Neuronal stem cell (in vitro differentiated cells): ENCODE data around the gene TMEM120A. TPM values are rescaled to one million over a fixed set of nuclear protein-coding genes. Genes with fewer than 3 reads are reported as not detected.

Source experiments
- DNase-seq: peaks from one replicate; pipeline ENCODE4 v3.0.0-alpha.2; 2013; ENCODE audit warnings: low spot score
- H2AFZ ChIP-seq: one replicate; pipeline ENCODE4 v1.6.1; 2013; ENCODE audit warnings: mild to moderate bottlenecking, low read length, inconsistent platforms
- H2AK5ac ChIP-seq: 2 replicates; pipeline ENCODE4 v1.6.1; 2013; ENCODE audit warnings: low read depth, mild to moderate bottlenecking, inconsistent platforms, low read length, moderate library complexity, mixed read lengths
- H2BK120ac ChIP-seq: 2 replicates; pipeline ENCODE4 v1.6.1; 2013; ENCODE audit warnings: low read depth, mild to moderate bottlenecking, inconsistent platforms, low read length, moderate library complexity, mixed read lengths
- H2BK12ac ChIP-seq: one replicate; pipeline ENCODE4 v1.6.1; 2013; ENCODE audit warnings: low read length, inconsistent platforms
- H2BK15ac ChIP-seq: 2 replicates; pipeline ENCODE4 v1.6.1; 2013; ENCODE audit warnings: mild to moderate bottlenecking, low read length, inconsistent platforms, mixed read lengths
- H2BK5ac ChIP-seq: one replicate; pipeline ENCODE4 v1.6.1; 2013; ENCODE audit warnings: inconsistent platforms, mild to moderate bottlenecking, low read length, moderate library complexity
- H3K14ac ChIP-seq: one replicate; pipeline ENCODE4 v1.6.1; 2013; ENCODE audit warnings: low read length, inconsistent platforms
- H3K18ac ChIP-seq: 2 replicates; pipeline ENCODE4 v1.6.1; 2013; ENCODE audit warnings: low read length, inconsistent platforms
- H3K23ac ChIP-seq: 2 replicates; pipeline ENCODE4 v1.6.1; 2013; ENCODE audit warnings: low read depth, mild to moderate bottlenecking, mixed read lengths, low read length, inconsistent platforms; ENCODE audit not compliant: poor library complexity
- H3K27ac ChIP-seq: replicated peaks from 3 replicates; pipeline ENCODE4 v1.5.1; 2013; ENCODE audit warnings: low read length, inconsistent platforms
- H3K27me3 ChIP-seq, 3 experiments: 2 replicates each; pipeline ENCODE4 v1.6.1; 2013; ENCODE audit warnings: low read length in 3 of 3, mild to moderate bottlenecking in 2 of 3, inconsistent platforms in 1 of 3, low read depth in 1 of 3, mixed read lengths in 1 of 3, moderate library complexity in 1 of 3; ENCODE audit not compliant: control insufficient read depth in 3 of 3, insufficient read depth in 3 of 3
- H3K36me3 ChIP-seq, 2 donors: replicated peaks in 1 of 2; 2 replicates each; pipeline ENCODE4 v1.6.1; 2013; ENCODE audit warnings: low read length in 2 of 2; ENCODE audit not compliant: control insufficient read depth in 2 of 2, insufficient read depth in 2 of 2
- H3K4ac ChIP-seq: 2 replicates; pipeline ENCODE4 v1.6.1; 2013; ENCODE audit warnings: inconsistent platforms, mild to moderate bottlenecking, low read length, moderate library complexity
- H3K4me1 ChIP-seq, 2 donors: 1 replicate in 1 of 2; 2 replicates in 1 of 2; pipeline ENCODE4 v1.6.1; 2013; ENCODE audit warnings: low read length in 2 of 2, low read depth in 1 of 2; ENCODE audit not compliant: control insufficient read depth in 2 of 2, insufficient read depth in 1 of 2
- H3K4me2 ChIP-seq: one replicate; pipeline ENCODE4 v1.6.1; 2013; ENCODE audit warnings: mild to moderate bottlenecking, low read length, inconsistent platforms; ENCODE audit not compliant: insufficient read depth, poor library complexity, severe bottlenecking
- H3K4me3 ChIP-seq, 2 donors: 2 replicates each; pipeline ENCODE4 v1.5.1; 2013; ENCODE audit warnings: low read length in 2 of 2, mild to moderate bottlenecking in 2 of 2, inconsistent platforms in 1 of 2, moderate library complexity in 1 of 2
- H3K79me1 ChIP-seq: one replicate; pipeline ENCODE4 v1.6.1; 2013; ENCODE audit warnings: low read depth, mild to moderate bottlenecking, inconsistent platforms, low read length, moderate library complexity
- H3K9ac ChIP-seq: one replicate; pipeline ENCODE4 v1.6.1; 2013; ENCODE audit warnings: mild to moderate bottlenecking, low read depth, low read length, inconsistent platforms; ENCODE audit not compliant: poor library complexity
- H3K9me3 ChIP-seq, 2 donors: replicated peaks in 1 of 2; 2 replicates each; pipeline versions ENCODE3 to v1.6.1; 2013; ENCODE audit warnings: low read length in 2 of 2, mild to moderate bottlenecking in 2 of 2, inconsistent platforms in 1 of 2, low read depth in 1 of 2, mixed read lengths in 1 of 2, moderate library complexity in 1 of 2; ENCODE audit not compliant: control insufficient read depth in 2 of 2, insufficient read depth in 1 of 2
- H4K8ac ChIP-seq: one replicate; pipeline ENCODE4 v1.6.1; 2013; ENCODE audit warnings: low read depth, mild to moderate bottlenecking, inconsistent platforms, low read length, moderate library complexity
- H4K91ac ChIP-seq: one replicate; pipeline ENCODE4 v1.6.1; 2013; ENCODE audit warnings: low read length, low read depth, mild to moderate bottlenecking, inconsistent platforms; ENCODE audit not compliant: poor library complexity
- WGBS, 2 donors: extraction: QIAGEN DNeasy Blood & Tissue Kit; methylation state at CpG; one replicate each; pipeline ENCODE4 v1.1.7; 2013; ENCODE audit warnings: missing lambda C conversion rate in 2 of 2, mixed read lengths in 1 of 2; ENCODE audit not compliant: insufficient read length in 2 of 2, insufficient replicate concordance in 1 of 2; ENCODE audit errors: extremely low coverage in 2 of 2; 5-methylcytosine and 5-hydroxymethylcytosine counted together
- polyA plus RNA-seq, 2 experiments: library from polyadenylated mRNA; stranded (reverse); fragments of 200-250 nt; gene quantifications; one replicate each; pipeline ENCODE4 v1.2.3, GENCODE V29; 2013

TMEM120A gene
- 17.6 TPM for polyA plus RNA-seq (2013, experiment 1 of 2)
- 17.4 TPM for polyA plus RNA-seq (2013, experiment 2 of 2)

DNA sequence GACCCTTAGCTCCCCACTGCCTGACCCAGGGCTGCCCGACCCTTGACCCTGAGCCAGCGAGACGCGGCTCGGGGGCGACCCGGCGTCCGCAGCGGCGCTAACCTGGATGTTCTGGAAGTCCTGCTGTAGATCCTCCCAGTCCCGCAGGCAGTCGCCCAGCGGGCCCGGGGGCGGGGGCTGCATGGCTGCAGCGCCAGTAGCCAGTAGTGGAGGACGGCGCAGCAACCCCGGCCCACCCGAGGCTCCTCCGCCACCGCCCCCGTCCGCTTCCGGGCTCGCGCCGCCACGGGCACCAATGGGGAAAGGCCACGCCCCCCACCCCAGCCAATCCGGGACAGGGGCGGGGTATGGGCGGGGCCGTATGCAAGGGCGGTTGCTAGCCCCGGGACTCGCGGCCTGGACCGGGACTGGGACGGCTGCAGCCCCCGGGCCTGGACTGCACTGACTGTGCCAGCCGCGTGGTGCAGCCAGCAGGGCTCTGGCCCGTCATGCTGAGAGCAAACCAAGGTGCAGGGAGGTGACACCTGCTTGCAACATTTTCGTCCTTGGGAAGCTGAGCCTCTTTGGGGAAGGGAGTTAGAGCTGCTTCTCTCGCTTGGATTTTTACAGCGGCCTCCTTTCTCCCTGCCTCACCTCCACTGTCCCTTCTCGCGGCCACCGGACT, at the start of gene TMEM120A:
Gene TMEM120A (minus strand): TSS at position 208 of the 664 bp plus-strand sequence. CDS start 25 bp downstream, at position 183.
- Histone ChIP-seq H3K14ac (peak within 1 kb of the TSS; percentile 75), H3K4me2 (peak within 1 kb of the TSS; percentile 100), H3K27ac (peak within 1 kb of the TSS; percentile 71), H4K8ac (no peak within 1 kb of the TSS), H3K9ac (peak within 1 kb of the TSS; percentile 90), H2BK5ac (peak within 1 kb of the TSS; percentile 75), H3K4me1 (peaks cover 14 to 16% of the 10 kb centered on the region in 2 donors), H3K4ac (no peak within 1 kb of the TSS), H2BK120ac (no peak within 1 kb of the TSS), H3K36me3 (peaks cover 10 to 21% of the 10 kb centered on the region in 2 donors), H2BK15ac (peak within 1 kb of the TSS; percentile 12), H3K18ac (peak within 1 kb of the TSS; percentile 94), H3K23ac (peak within 1 kb of the TSS; percentile 96), H3K27me3 (no peaks in the 10 kb centered on the region), H2AFZ (peak within 1 kb of the TSS; percentile 96), H3K79me1 (no peaks in the 10 kb centered on the region), H2BK12ac (peak within 1 kb of the TSS; percentile 58), H4K91ac (peak within 1 kb of the TSS; percentile 9), H3K4me3 (peak within 1 kb of the TSS; percentile 89 to 94), H2AK5ac (peak within 1 kb of the TSS; percentile 81), H3K9me3 (no peaks in the 10 kb centered on the region)
- no CpG with 5 or more reads among the region's 51 CpGs for WGBS, 2 donors
- peak; percentile 92 for DNase-seq

DNA sequence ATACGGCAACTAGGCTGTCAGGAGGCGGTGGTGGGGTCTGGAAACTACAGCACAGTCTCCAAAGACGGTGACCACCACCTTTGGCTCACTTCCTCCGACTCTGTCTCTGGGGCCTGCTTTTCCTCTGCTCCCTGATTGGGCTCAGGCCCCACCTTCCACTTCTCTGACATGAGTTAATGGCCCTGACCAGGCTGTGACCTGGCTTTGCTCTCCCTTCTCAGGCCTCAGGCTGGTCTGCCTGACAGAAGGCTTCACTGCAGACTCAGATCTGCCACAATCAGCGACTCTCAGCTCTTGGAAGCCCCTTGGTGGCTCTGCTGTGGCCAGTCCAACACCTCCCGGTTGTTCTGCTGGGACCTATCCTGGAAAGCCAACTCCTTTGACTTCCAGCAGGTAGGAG, 45.7 kb upstream of the TMEM120A start:
- no peak overlapping the region for H3K14ac ChIP-seq
- no peak overlapping the region for H3K27ac ChIP-seq
- no peak overlapping the region for H3K4ac ChIP-seq
- no peak overlapping the region for H3K4me2 ChIP-seq
- no peak for DNase-seq
- H3K9me3 ChIP-seq: no peaks in the 10 kb centered on the region
- no peaks in the 10 kb centered on the region for H3K79me1 ChIP-seq
- no peaks in the 10 kb centered on the region for H3K4me1 ChIP-seq
- no peak overlapping the region for H4K8ac ChIP-seq
- H2AFZ ChIP-seq: no peak overlapping the region
- H3K18ac ChIP-seq: no peak overlapping the region
- H3K4me3 ChIP-seq: no peak overlapping the region
- peaks cover 0 to 20% of the 10 kb centered on the region in 2 donors for H3K36me3 ChIP-seq
- H2AK5ac ChIP-seq: no peak overlapping the region
- H2BK120ac ChIP-seq: no peak overlapping the region
- H2BK12ac ChIP-seq: no peak overlapping the region
- WGBS, 2 donors: no CpG with 5 or more reads among the region's 6 CpGs
- no peak overlapping the region for H3K23ac ChIP-seq
- H2BK5ac ChIP-seq: no peak overlapping the region
- no peaks in the 10 kb centered on the region for H3K27me3 ChIP-seq
- H2BK15ac ChIP-seq: no peak overlapping the region
- H3K9ac ChIP-seq: no peak overlapping the region
- H4K91ac ChIP-seq: no peak overlapping the region

DNA sequence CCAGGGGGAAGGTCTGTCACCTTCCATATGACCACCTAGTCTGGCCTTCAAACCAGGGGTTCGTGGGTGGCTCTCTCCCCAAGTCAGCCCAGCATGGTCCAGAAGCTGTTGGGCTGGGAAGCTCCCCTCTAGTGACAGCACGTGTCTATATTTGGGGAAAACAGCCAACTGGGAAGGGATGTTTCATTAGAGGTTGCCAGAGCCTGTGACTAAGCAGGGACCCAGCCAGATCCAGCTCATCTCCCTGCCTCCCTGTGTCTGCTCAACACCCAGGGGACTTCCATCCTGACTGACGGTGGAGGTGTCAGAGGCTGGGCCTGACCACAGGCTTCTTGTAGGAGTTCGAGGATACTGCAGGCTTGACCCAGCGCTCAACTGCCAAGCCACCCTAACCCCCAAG, 42.9 kb upstream of the TMEM120A start:
- no peak overlapping the region for H2BK15ac ChIP-seq
- no peaks in the 10 kb centered on the region for H3K27me3 ChIP-seq
- no peak overlapping the region for H3K4me3 ChIP-seq
- H2BK5ac ChIP-seq: no peak overlapping the region
- H3K18ac ChIP-seq: no peak overlapping the region
- H3K79me1 ChIP-seq: no peaks in the 10 kb centered on the region
- H3K9me3 ChIP-seq: peaks cover 0 to 2% of the 10 kb centered on the region in 2 donors
- no peak overlapping the region for H2AK5ac ChIP-seq
- no peak overlapping the region for H2AFZ ChIP-seq
- H3K23ac ChIP-seq: peak overlapping the region; percentile 18
- H4K91ac ChIP-seq: no peak overlapping the region
- H3K9ac ChIP-seq: no peak overlapping the region
- no peak overlapping the region for H2BK120ac ChIP-seq
- H3K14ac ChIP-seq: no peak overlapping the region
- H3K36me3 ChIP-seq: peaks cover 0 to 16% of the 10 kb centered on the region in 2 donors
- no peak overlapping the region for H3K27ac ChIP-seq
- no peak overlapping the region for H3K4me2 ChIP-seq
- H3K4me1 ChIP-seq: no peaks in the 10 kb centered on the region
- no CpG with 5 or more reads among the region's 5 CpGs for WGBS, 2 donors
- H2BK12ac ChIP-seq: no peak overlapping the region
- H3K4ac ChIP-seq: no peak overlapping the region
- no peak for DNase-seq
- no peak overlapping the region for H4K8ac ChIP-seq

DNA sequence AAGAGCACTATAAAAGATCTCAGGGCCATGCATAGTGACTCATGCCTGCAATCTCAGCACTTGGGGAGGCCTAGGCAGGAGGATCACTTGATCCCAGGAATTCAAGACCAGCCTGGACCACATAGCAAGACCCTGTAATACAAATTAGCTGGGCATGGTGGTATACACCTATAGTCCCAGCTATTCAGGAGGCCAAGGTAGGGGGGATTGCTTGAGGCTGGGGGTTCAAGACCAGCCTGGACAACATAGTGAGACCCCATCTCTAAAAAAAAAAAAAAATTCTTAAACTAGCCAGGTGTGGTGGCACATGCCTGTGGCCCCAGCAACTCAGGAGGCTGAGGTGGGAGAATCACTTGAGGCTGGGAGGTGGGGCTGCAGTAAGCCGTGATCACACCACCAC, 37.6 kb upstream of the TMEM120A start:
- H4K91ac ChIP-seq: no peak overlapping the region
- no peak overlapping the region for H3K23ac ChIP-seq
- WGBS, 2 donors: no CpG with 5 or more reads among the region's 1 CpG

More for the DNA sequence above, 37.6 kb upstream of the TMEM120A start:
- Histone ChIP-seq H3K79me1 (no peaks in the 10 kb centered on the region), H3K14ac (no peak overlapping the region), H3K18ac (no peak overlapping the region), H2BK15ac (no peak overlapping the region), H2AK5ac (no peak overlapping the region), H2BK12ac (no peak overlapping the region), H3K4me1 (no peaks in the 10 kb centered on the region), H3K4ac (no peak overlapping the region), H3K4me2 (no peak overlapping the region), H2AFZ (no peak overlapping the region), H2BK5ac (no peak overlapping the region), H3K36me3 (peaks cover 9 to 24% of the 10 kb centered on the region in 2 donors), H2BK120ac (no peak overlapping the region), H3K27ac (no peak overlapping the region), H3K4me3 (no peak overlapping the region), H3K9me3 (peaks cover 0 to 2% of the 10 kb centered on the region in 2 donors), H3K27me3 (no peaks in the 10 kb centered on the region), H4K8ac (no peak overlapping the region), H3K9ac (no peak overlapping the region)
- no peak for DNase-seq
